HL-60 (cell line): Measurements from ENCODE around the gene CD164.

Experiments
- DNase-seq, 2 experiments: peaks; one replicate each; pipeline ENCODE4 v3.0.0-alpha.2; 2010 to 2020; ENCODE audit warnings: low read depth in 1 of 2, low spot score in 1 of 2
- H3K27ac ChIP-seq: fragments of 250-450 bp; sonication (Bioruptor Pico); replicated peaks from 2 replicates; pipeline ENCODE4 v1.5.1; 2020; ENCODE audit warnings: mild to moderate bottlenecking, moderate library complexity
- H3K27me3 ChIP-seq: fragments of 250-450 bp; sonication (Bioruptor Pico); 2 replicates; pipeline ENCODE4 v1.5.1; 2021; ENCODE audit warnings: mild to moderate bottlenecking, moderate library complexity; ENCODE audit not compliant: insufficient read depth, poor library complexity, severe bottlenecking
- H3K4me3 ChIP-seq: replicated peaks from 2 replicates; pipeline ENCODE4 v1.5.1; 2011; ENCODE audit warnings: mild to moderate bottlenecking, control low read depth, low read length; ENCODE audit not compliant: insufficient read depth
- GABPA ChIP-seq: IDR thresholded peaks from 2 replicates; pipeline ENCODE4 v1.6.1; 2012; ENCODE audit warnings: low read depth
- POLR2AphosphoS5 ChIP-seq: IDR thresholded peaks from 2 replicates; pipeline ENCODE4 v1.6.1; 2012; ENCODE audit warnings: low read depth
- SPI1 ChIP-seq: IDR thresholded peaks from 2 replicates; pipeline ENCODE4 v1.6.1; 2012; ENCODE audit warnings: low read depth, mild to moderate bottlenecking, borderline replicate concordance
- TF ChIP-seq, protein P1 (sequence below): IDR thresholded peaks from 2 replicates; pipeline ENCODE4 v1.6.1; 2012; ENCODE audit warnings: low read depth; ENCODE audit not compliant: insufficient replicate concordance
- TF ChIP-seq, protein P2 (sequence below): IDR thresholded peaks from one replicate; pipeline ENCODE4 v1.5.1; 2011; ENCODE audit warnings: low read length, control low read depth, inconsistent platforms; ENCODE audit not compliant: insufficient read depth

The CD164 gene

GRCh38 chr6:109348226-109348625 is 34.0 kb downstream of the CD164 start:
- Histone ChIP-seq H3K27ac (no peak overlapping the region), H3K4me3 (no peak overlapping the region), H3K27me3 (no peaks in the 10 kb centered on the region)
- TF ChIP-seq, protein P1, sequence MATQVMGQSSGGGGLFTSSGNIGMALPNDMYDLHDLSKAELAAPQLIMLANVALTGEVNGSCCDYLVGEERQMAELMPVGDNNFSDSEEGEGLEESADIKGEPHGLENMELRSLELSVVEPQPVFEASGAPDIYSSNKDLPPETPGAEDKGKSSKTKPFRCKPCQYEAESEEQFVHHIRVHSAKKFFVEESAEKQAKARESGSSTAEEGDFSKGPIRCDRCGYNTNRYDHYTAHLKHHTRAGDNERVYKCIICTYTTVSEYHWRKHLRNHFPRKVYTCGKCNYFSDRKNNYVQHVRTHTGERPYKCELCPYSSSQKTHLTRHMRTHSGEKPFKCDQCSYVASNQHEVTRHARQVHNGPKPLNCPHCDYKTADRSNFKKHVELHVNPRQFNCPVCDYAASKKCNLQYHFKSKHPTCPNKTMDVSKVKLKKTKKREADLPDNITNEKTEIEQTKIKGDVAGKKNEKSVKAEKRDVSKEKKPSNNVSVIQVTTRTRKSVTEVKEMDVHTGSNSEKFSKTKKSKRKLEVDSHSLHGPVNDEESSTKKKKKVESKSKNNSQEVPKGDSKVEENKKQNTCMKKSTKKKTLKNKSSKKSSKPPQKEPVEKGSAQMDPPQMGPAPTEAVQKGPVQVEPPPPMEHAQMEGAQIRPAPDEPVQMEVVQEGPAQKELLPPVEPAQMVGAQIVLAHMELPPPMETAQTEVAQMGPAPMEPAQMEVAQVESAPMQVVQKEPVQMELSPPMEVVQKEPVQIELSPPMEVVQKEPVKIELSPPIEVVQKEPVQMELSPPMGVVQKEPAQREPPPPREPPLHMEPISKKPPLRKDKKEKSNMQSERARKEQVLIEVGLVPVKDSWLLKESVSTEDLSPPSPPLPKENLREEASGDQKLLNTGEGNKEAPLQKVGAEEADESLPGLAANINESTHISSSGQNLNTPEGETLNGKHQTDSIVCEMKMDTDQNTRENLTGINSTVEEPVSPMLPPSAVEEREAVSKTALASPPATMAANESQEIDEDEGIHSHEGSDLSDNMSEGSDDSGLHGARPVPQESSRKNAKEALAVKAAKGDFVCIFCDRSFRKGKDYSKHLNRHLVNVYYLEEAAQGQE: no peak
- TF ChIP-seq SPI1 (no peak), POLR2AphosphoS5 (no peak), GABPA (no peak)
- TF ChIP-seq, protein P2, sequence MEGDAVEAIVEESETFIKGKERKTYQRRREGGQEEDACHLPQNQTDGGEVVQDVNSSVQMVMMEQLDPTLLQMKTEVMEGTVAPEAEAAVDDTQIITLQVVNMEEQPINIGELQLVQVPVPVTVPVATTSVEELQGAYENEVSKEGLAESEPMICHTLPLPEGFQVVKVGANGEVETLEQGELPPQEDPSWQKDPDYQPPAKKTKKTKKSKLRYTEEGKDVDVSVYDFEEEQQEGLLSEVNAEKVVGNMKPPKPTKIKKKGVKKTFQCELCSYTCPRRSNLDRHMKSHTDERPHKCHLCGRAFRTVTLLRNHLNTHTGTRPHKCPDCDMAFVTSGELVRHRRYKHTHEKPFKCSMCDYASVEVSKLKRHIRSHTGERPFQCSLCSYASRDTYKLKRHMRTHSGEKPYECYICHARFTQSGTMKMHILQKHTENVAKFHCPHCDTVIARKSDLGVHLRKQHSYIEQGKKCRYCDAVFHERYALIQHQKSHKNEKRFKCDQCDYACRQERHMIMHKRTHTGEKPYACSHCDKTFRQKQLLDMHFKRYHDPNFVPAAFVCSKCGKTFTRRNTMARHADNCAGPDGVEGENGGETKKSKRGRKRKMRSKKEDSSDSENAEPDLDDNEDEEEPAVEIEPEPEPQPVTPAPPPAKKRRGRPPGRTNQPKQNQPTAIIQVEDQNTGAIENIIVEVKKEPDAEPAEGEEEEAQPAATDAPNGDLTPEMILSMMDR: no peak
- no peak for DNase-seq

GRCh38 chr6:109347779-109348178 is 34.5 kb downstream of the CD164 start:
- H3K27me3 ChIP-seq: no peaks in the 10 kb centered on the region
- TF ChIP-seq, protein P1: no peak
- TF ChIP-seq, protein P2: no peak
- TF ChIP-seq POLR2AphosphoS5 (no peak), GABPA (no peak), SPI1 (no peak)
- H3K27ac ChIP-seq: no peak overlapping the region
- no peak for DNase-seq
- H3K4me3 ChIP-seq: no peak overlapping the region

DNA sequence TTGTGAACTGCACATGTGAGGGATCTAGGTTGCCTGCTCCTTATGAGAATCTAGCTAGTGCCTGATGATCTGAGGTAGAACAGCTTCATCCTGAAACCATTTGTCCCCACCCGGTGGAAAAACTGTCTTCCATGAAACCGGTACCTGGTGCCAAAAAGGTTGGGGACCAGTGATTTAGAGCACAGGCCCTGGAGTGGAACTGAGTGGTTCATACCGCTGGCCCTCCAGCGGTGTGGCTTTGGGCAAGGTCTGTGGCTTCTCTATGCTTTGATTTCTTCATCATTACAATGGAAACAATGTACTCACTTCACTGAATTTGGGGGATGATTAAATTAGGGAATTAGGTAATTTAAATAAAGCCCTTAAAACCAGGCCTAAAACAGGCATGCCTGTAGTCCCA is 36.3 kb downstream of the CD164 start:
- Histone ChIP-seq H3K4me3 (no peak overlapping the region), H3K27ac (no peak overlapping the region), H3K27me3 (no peaks in the 10 kb centered on the region)
- TF ChIP-seq, protein P2: no peak
- TF ChIP-seq GABPA (no peak), SPI1 (no peak)
- DNase-seq: no peak

DNA sequence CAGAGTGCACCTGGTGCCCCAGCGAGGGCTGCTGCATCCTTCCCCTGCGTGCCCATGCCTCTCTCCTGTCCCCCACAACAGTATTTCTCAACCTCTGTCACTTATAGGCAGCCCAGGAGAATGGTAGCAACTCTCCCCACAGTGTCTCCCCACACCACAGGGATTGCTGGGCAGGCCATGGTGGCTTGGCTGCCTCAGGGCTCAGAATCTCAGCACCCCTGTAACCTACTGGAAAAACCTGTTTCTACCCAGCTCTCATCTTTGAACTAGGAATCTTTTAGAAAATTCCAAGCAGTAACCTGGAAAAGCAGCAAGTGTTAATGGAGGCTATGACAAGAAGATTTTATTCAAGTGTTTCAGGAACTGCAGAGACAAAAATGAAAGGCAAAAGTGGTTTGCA is 38.0 kb downstream of the CD164 start:
- H3K4me3 ChIP-seq: no peak overlapping the region
- no peak for DNase-seq
- H3K27me3 ChIP-seq: no peaks in the 10 kb centered on the region
- H3K27ac ChIP-seq: no peak overlapping the region
- TF ChIP-seq, protein P2: no peak
- no peak for TF ChIP-seq POLR2AphosphoS5
- no peak for TF ChIP-seq GABPA
- no peak for TF ChIP-seq SPI1
- TF ChIP-seq, protein P1: no peak
